Left lung (tissue), 10 donors: Measurements from ENCODE around the gene PLCL2. TPM values are rescaled to one million over a fixed set of nuclear protein-coding genes. Genes with fewer than 3 reads are reported as not detected.

Experiments used
- ATAC-seq: fragments of 200-7000 bp; cut with Tn5 transposase; one replicate; pipeline ENCODE4 v1.9.1; 2020; ENCODE audit warnings: moderate library complexity
- DNase-seq, 4 donors: peaks; one replicate each; pipeline ENCODE4 v3.0.0-alpha.2; 2013 to 2020
- H3K27ac ChIP-seq, 2 donors: fragments of 200-600 bp; sonication (generic) in 1 of 2; one replicate each; pipeline versions ENCODE4 v1.5.0 to v1.8.0; 2020 to 2021
- H3K27me3 ChIP-seq, 2 donors: fragments of 200-600 bp; sonication (generic) in 1 of 2; one replicate each; pipeline versions ENCODE4 v1.5.0 to v1.8.0; 2020 to 2021
- H3K36me3 ChIP-seq, 2 donors: fragments of 200-600 bp; sonication (generic) in 1 of 2; one replicate each; pipeline versions ENCODE4 v1.5.0 to v1.8.0; 2020 to 2021
- H3K4me1 ChIP-seq, 2 donors: fragments of 200-600 bp; one replicate each; pipeline ENCODE4 v1.8.0; 2021
- H3K4me3 ChIP-seq, 2 donors: fragments of 200-600 bp; sonication (generic) in 1 of 2; one replicate each; pipeline versions ENCODE4 v1.5.0 to v1.8.0; 2020 to 2021; ENCODE audit warnings: mild to moderate bottlenecking in 1 of 2
- H3K9me3 ChIP-seq, 2 donors: fragments of 200-600 bp; sonication (generic) in 1 of 2; one replicate each; pipeline versions ENCODE4 v1.5.0 to v1.8.0; 2020 to 2021
- intact Hi-C, 2 donors: fragments of 100-400 bp; cut with DNase I; formaldehyde crosslinking; loops; one replicate each; pipeline versions ENCODE4 v1.11.2 to v1.14.2; 2022
- polyA plus RNA-seq, 6 donors: library from polyadenylated mRNA; unstranded; fragments of 120-200 nt; gene quantifications; one replicate each; pipeline ENCODE4 v1.2.1, GENCODE V29; 2013; ENCODE audit not compliant: insufficient read length in 6 of 6
- total RNA-seq, 2 donors: library from RNA; stranded (reverse); fragmentation: NEBNext Ultra II Directional; extraction: Animal tissue kit (Norgen Biotek cat#: 25700); gene quantifications; one replicate each; pipeline ENCODE4 v1.2.1, GENCODE V29; 2021
- TF ChIP-seq, protein P1 (sequence below), 2 donors: fragments of 200-600 bp; sonication (generic) in 1 of 2; IDR thresholded peaks; one replicate each; pipeline versions ENCODE4 v1.5.0 to v1.8.0; 2021; ENCODE audit warnings: antibody characterized with exemption in 2 of 2
- donor health status: DM: no; HTN: yes; CAD: no.
- donor health status: DM: no; HTN: no; CAD: no.

Gene PLCL2
- total and polyA plus RNA-seq, 8 donors = 7.8 to 15.7 (median 10.1) TPM

DNA sequence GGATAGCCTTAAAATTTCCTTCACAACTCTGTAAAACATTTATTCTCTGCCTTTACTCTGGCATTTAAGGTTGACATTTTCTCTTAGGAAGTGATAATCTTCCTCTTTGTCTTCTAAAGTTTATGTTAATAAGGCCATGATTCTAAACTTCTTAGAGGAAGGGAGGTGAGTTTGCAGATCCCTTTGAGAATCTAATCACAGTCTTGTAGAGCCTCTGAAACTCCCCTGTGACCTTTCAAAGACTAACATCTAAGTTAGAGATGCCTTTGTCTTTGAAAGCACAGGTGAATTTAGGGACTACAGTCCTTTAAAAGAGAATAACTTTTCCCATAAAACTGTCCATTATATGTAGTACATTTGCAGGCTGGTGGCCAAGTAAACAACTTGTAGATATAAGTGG is 115.1 kb downstream of the PLCL2 start:
- TF ChIP-seq, protein P1, sequence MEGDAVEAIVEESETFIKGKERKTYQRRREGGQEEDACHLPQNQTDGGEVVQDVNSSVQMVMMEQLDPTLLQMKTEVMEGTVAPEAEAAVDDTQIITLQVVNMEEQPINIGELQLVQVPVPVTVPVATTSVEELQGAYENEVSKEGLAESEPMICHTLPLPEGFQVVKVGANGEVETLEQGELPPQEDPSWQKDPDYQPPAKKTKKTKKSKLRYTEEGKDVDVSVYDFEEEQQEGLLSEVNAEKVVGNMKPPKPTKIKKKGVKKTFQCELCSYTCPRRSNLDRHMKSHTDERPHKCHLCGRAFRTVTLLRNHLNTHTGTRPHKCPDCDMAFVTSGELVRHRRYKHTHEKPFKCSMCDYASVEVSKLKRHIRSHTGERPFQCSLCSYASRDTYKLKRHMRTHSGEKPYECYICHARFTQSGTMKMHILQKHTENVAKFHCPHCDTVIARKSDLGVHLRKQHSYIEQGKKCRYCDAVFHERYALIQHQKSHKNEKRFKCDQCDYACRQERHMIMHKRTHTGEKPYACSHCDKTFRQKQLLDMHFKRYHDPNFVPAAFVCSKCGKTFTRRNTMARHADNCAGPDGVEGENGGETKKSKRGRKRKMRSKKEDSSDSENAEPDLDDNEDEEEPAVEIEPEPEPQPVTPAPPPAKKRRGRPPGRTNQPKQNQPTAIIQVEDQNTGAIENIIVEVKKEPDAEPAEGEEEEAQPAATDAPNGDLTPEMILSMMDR (IDR thresholded peaks at IDR 0.05) = no peak
- H3K9me3 ChIP-seq = peaks cover 0 to 7% of the 10 kb centered on the region in 2 donors
- DNase-seq (no peak), ATAC-seq (no peak)
- no peak overlapping the region for H3K27ac ChIP-seq
- no peak overlapping the region for H3K4me3 ChIP-seq
- H3K36me3 ChIP-seq = no peaks in the 10 kb centered on the region
- peaks cover 0 to 4% of the 10 kb centered on the region in 2 donors for H3K4me1 ChIP-seq
- intact Hi-C loops = no loop called here
- H3K27me3 ChIP-seq = no peaks in the 10 kb centered on the region

DNA sequence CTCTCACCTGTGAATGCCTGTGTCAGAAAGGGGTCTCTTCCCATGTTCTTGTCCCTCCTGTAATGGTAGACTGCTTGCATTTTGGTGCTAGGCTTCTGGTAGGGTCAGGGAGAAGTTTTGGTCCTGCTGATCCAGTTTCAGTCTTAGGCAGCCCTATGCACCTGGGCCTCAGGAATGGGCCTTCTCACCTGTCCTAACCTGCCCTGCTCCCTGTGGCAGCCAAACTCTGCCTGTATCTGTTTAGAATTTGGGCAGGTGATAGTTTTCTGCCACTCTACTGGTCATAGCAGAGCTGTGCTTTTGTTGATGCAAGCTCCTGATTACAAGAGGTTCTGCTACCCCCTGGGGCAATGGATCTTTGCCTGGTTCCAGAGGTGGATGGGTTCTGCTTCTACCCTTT is 118.7 kb downstream of the PLCL2 start:
- Histone ChIP-seq H3K27me3 (no peaks in the 10 kb centered on the region), H3K4me1 (peaks cover 0 to 11% of the 10 kb centered on the region in 2 donors), H3K9me3 (peaks cover 0 to 7% of the 10 kb centered on the region in 2 donors), H3K4me3 (no peak overlapping the region), H3K36me3 (no peaks in the 10 kb centered on the region), H3K27ac (no peak overlapping the region)
- ATAC-seq = no peak
- TF ChIP-seq, protein P1 (IDR thresholded peaks at IDR 0.05) = no peak
- DNase-seq = no peak
- intact Hi-C loops = no loop called here

DNA sequence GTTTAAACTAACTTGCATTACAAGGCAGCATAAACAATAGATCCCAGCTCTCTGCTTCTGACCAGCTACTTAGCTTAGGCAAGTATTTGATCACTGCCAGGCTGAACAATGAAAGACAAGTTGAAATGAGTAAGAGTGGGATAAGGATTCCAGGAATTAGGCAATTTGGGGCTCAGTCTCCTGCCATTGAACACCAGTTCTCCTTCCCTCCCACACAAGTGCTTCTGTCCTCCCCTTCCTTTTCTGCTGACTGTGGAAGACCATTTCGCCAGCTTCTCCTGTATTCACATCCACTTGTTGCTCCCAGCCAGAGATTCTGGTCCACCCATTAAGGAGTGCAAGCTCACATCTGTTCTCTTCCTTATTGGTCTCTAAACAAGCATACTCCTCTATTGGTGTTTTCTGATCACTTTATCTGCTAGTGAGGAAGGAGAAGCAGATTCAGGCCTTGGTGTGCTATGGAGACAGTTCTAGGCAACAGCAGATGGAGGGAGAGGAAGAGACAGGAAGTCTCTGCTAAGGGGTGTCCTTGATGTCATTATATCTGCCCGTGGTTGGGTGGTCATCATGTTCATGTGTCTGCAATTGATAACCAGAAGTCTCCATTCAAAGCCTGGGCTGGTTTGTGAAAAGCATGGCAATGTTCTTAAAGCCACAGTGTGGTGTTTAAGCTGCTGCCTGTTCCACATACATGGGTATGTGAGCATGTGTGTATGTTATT is 121.5 kb downstream of the PLCL2 start:
- intact Hi-C loops = no loop called here
- no peak overlapping the region for H3K27ac ChIP-seq
- H3K27me3 ChIP-seq = no peaks in the 10 kb centered on the region
- H3K36me3 ChIP-seq = peaks cover 0 to 7% of the 10 kb centered on the region in 2 donors
- peaks cover 0 to 5% of the 10 kb centered on the region in 2 donors for H3K9me3 ChIP-seq
- peaks cover 0 to 6% of the 10 kb centered on the region in 2 donors for H3K4me1 ChIP-seq
- no peak overlapping the region for H3K4me3 ChIP-seq
- TF ChIP-seq, protein P1 (IDR thresholded peaks at IDR 0.05) = no peak
- DNase-seq (no peak), ATAC-seq (no peak)

DNA sequence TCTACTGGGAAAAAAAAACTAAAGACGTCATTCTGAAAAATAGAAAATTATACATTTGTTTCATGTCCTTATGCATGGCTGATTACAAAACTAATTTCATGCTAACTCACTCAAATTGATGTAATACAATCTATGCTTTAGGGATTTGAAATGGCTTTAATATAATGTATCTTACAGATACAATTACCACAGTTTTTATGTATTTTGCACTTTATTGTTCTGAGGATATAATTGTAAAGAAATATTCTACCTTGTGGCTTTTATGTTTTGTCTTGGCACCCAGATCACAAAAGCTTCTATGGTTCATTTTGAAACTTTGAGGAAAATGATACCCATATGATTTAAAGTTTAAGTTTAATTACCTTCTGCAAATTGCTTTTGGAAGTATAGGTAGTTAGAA is 122.5 kb downstream of the PLCL2 start:
- intact Hi-C loops = no loop called here
- no peak for ATAC-seq
- TF ChIP-seq, protein P1 (IDR thresholded peaks at IDR 0.05) = no peak

DNA sequence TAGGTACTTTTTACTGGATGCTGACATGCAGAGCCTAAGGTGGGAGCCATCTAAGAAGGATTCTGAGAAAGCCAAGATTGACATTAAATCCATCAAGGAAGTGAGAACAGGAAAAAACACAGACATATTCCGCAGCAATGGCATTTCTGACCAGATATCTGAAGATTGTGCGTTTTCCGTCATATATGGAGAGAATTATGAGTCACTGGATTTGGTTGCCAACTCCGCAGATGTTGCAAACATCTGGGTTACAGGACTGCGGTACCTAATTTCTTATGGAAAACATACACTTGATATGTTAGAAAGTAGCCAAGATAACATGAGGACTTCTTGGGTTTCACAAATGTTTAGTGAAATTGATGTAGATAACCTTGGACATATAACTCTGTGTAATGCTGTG is 125.1 kb downstream of the PLCL2 start:
- ATAC-seq = no peak
- H3K4me3 ChIP-seq = no peak overlapping the region
- intact Hi-C loops = no loop called here

More for the DNA sequence above, 122.5 kb downstream of the PLCL2 start:
- H3K27ac ChIP-seq = no peak overlapping the region
- no peak overlapping the region for H3K4me3 ChIP-seq
- no peaks in the 10 kb centered on the region for H3K27me3 ChIP-seq
- DNase-seq = no peak
- H3K4me1 ChIP-seq = peaks cover 0 to 6% of the 10 kb centered on the region in 2 donors
- H3K9me3 ChIP-seq = no peaks in the 10 kb centered on the region
- H3K36me3 ChIP-seq = peaks cover 0 to 12% of the 10 kb centered on the region in 2 donors

More for the DNA sequence above, 125.1 kb downstream of the PLCL2 start:
- no peaks in the 10 kb centered on the region for H3K9me3 ChIP-seq
- DNase-seq = no peak
- peaks cover 0 to 6% of the 10 kb centered on the region in 2 donors for H3K4me1 ChIP-seq
- TF ChIP-seq, protein P1 (IDR thresholded peaks at IDR 0.05) = no peak
- peaks cover 0 to 19% of the 10 kb centered on the region in 2 donors for H3K36me3 ChIP-seq
- H3K27me3 ChIP-seq = no peaks in the 10 kb centered on the region
- H3K27ac ChIP-seq = no peak overlapping the region
